ENCODE measurements around the gene TPTE.
"Not testable (repeated sequence)": the region's sequence is repeated elsewhere in the genome, so short reads cannot be mapped to it uniquely, and the experiment has no call there.

DNA sequence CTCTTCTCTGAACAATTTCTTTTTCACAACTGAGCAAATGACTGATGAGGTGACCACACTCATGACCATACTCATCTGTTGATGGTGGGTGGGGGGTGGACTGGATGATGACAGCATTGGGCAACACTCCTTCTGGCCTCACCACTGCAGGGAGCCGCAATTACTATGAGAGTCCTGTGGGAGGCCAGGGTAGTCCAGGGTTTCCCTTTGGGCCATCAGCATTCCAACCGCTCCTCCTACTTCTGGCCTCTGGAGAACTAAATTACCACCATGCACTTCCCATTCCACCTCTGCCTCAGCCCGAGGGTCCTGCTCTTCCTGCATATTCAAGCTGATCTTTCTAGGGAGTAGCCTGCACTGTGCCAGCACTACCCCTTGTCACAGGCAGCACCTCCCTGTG is 94.7 kb downstream of the TPTE start:
- TF ChIP-seq, protein P1, sequence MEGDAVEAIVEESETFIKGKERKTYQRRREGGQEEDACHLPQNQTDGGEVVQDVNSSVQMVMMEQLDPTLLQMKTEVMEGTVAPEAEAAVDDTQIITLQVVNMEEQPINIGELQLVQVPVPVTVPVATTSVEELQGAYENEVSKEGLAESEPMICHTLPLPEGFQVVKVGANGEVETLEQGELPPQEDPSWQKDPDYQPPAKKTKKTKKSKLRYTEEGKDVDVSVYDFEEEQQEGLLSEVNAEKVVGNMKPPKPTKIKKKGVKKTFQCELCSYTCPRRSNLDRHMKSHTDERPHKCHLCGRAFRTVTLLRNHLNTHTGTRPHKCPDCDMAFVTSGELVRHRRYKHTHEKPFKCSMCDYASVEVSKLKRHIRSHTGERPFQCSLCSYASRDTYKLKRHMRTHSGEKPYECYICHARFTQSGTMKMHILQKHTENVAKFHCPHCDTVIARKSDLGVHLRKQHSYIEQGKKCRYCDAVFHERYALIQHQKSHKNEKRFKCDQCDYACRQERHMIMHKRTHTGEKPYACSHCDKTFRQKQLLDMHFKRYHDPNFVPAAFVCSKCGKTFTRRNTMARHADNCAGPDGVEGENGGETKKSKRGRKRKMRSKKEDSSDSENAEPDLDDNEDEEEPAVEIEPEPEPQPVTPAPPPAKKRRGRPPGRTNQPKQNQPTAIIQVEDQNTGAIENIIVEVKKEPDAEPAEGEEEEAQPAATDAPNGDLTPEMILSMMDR (IDR thresholded peaks at IDR 0.05), result not testable (repeated sequence)
- not testable (repeated sequence) for TF ChIP-seq POLR2A (IDR thresholded peaks at IDR 0.05)

All from uterus (tissue), 2 donors.